ENCODE data around the gene INSIG1. TPM values are rescaled to one million over a fixed set of nuclear protein-coding genes. Genes with fewer than 3 reads are reported as not detected.

Gene INSIG1
- total and polyA plus RNA-seq, 4 donors: 118 to 219 (median 193) TPM

GRCh38 chr7:155267436-155267835, 30.2 kb upstream of the INSIG1 start:
- Histone ChIP-seq H3K27ac (ENCODE audit: low read depth in 1 of 2, low read length in 2 of 2) (no peak overlapping the region), H3K9ac (ENCODE audit: low read depth in 1 of 2, low read length in 2 of 2) (no peak overlapping the region), H3K27me3 (ENCODE audit: control insufficient read depth in 4 of 4, insufficient read depth in 4 of 4, low read length in 3 of 4) (no peaks in the 10 kb centered on the region), H3K9me3 (ENCODE audit: control insufficient read depth in 4 of 4, low read length in 3 of 4) (no peaks in the 10 kb centered on the region), H3K4me3 (ENCODE audit: low read depth in 1 of 3, low read length in 3 of 3) (no peak overlapping the region), H3K4me1 (ENCODE audit: control insufficient read depth in 4 of 4, insufficient read depth in 4 of 4, low read length in 3 of 4) (peaks cover 2 to 17% (median 7%) of the 10 kb centered on the region in 4 donors), H3K36me3 (ENCODE audit: control insufficient read depth in 4 of 4, insufficient read depth in 3 of 4, low read depth in 1 of 4, low read length in 3 of 4) (no peaks in the 10 kb centered on the region)
- WGBS: 95% methylated on average over 23 of the region's 23 CpGs
- no peak for DNase-seq (ENCODE audit: low spot score)
- no peak for TF ChIP-seq HNF4A (conservative IDR thresholded peaks at IDR 0.05)
- no peak for TF ChIP-seq CTCF (IDR thresholded peaks at IDR 0.05; ENCODE audit: low read depth, low read length, missing input control)
- no peak for TF ChIP-seq FOXA2 (IDR thresholded peaks at IDR 0.05)
- TF ChIP-seq GABPA (IDR thresholded peaks at IDR 0.05 in 1 of 2, conservative IDR thresholded peaks at IDR 0.05 in 1 of 2): no peak
- TF ChIP-seq, protein P1, sequence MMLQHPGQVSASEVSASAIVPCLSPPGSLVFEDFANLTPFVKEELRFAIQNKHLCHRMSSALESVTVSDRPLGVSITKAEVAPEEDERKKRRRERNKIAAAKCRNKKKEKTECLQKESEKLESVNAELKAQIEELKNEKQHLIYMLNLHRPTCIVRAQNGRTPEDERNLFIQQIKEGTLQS (IDR thresholded peaks at IDR 0.05): no peak
- TF ChIP-seq TAF1 (conservative IDR thresholded peaks at IDR 0.05): no peak

DNA sequence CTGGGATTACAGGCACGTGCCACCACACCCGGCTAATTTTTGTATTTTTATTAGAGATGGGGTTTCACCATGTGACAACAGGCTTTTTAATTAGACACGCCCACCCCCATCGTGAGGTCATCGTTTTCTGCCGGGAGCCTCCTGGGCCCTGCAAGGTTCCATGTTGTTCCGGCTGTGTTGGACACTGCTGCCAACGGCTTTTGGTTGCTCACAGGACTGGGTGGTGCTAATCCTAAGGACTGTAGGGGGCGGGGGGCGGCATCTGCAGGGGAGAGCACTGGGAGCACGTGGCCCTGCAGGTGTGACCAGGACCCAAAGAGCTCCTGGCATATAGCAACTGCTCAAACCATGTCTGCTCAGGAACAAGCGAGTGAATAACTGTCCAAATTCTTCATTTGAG, 29.5 kb upstream of the INSIG1 start:
- Histone ChIP-seq H3K9ac (ENCODE audit: low read depth in 1 of 2, low read length in 2 of 2) (no peak overlapping the region), H3K27me3 (ENCODE audit: control insufficient read depth in 4 of 4, insufficient read depth in 4 of 4, low read length in 3 of 4) (no peaks in the 10 kb centered on the region), H3K9me3 (ENCODE audit: control insufficient read depth in 4 of 4, low read length in 3 of 4) (no peaks in the 10 kb centered on the region), H3K4me3 (ENCODE audit: low read depth in 1 of 3, low read length in 3 of 3) (no peak overlapping the region), H3K36me3 (ENCODE audit: control insufficient read depth in 4 of 4, insufficient read depth in 3 of 4, low read depth in 1 of 4, low read length in 3 of 4) (no peaks in the 10 kb centered on the region), H3K27ac (ENCODE audit: low read depth in 1 of 2, low read length in 2 of 2) (no peak overlapping the region), H3K4me1 (ENCODE audit: control insufficient read depth in 4 of 4, insufficient read depth in 4 of 4, low read length in 3 of 4) (peaks cover 4 to 22% (median 10%) of the 10 kb centered on the region in 4 donors)
- no peak for DNase-seq (ENCODE audit: low spot score)
- TF ChIP-seq, protein P1 (IDR thresholded peaks at IDR 0.05): no peak
- no peak for TF ChIP-seq ZBTB33 (IDR thresholded peaks at IDR 0.05)
- no peak for TF ChIP-seq TAF1 (conservative IDR thresholded peaks at IDR 0.05)
- TF ChIP-seq GABPA (IDR thresholded peaks at IDR 0.05 in 1 of 2, conservative IDR thresholded peaks at IDR 0.05 in 1 of 2): no peak
- WGBS: 95% methylated on average over 12 of the region's 12 CpGs

GRCh38 chr7:155268921-155269650, 28.6 kb upstream of the INSIG1 start:
- H3K9me3 ChIP-seq (ENCODE audit: control insufficient read depth in 4 of 4, low read length in 3 of 4): no peaks in the 10 kb centered on the region
- TF ChIP-seq FOXA2 (IDR thresholded peaks at IDR 0.05) (no peak), NR2F2 (IDR thresholded peaks at IDR 0.05) (no peak), CTCF (IDR thresholded peaks at IDR 0.05; ENCODE audit: low read depth, low read length, missing input control) (no peak), EGR1 (IDR thresholded peaks at IDR 0.05; ENCODE audit: low read depth in 2 of 2) (no peak), GABPA (IDR thresholded peaks at IDR 0.05 in 1 of 2, conservative IDR thresholded peaks at IDR 0.05 in 1 of 2) (no peak)
- TF ChIP-seq, protein P1 (IDR thresholded peaks at IDR 0.05): no peak
- no peaks in the 10 kb centered on the region for H3K36me3 ChIP-seq (ENCODE audit: control insufficient read depth in 4 of 4, insufficient read depth in 3 of 4, low read depth in 1 of 4, low read length in 3 of 4)
- H3K27me3 ChIP-seq (ENCODE audit: control insufficient read depth in 4 of 4, insufficient read depth in 4 of 4, low read length in 3 of 4): no peaks in the 10 kb centered on the region
- no peak overlapping the region for H3K4me3 ChIP-seq (ENCODE audit: low read depth in 1 of 3, low read length in 3 of 3)
- peak overlapping the region in 1 of 2 donors; percentile 67 for H3K27ac ChIP-seq (ENCODE audit: low read depth in 1 of 2, low read length in 2 of 2)
- no peak overlapping the region for H3K9ac ChIP-seq (ENCODE audit: low read depth in 1 of 2, low read length in 2 of 2)
- H3K4me1 ChIP-seq (ENCODE audit: control insufficient read depth in 4 of 4, insufficient read depth in 4 of 4, low read length in 3 of 4): peaks cover 7 to 29% (median 18%) of the 10 kb centered on the region in 4 donors
- DNase-seq (ENCODE audit: low spot score): no peak
- 92% methylated on average over 6 of the region's 6 CpGs for WGBS

Data from liver (tissue), 9 donors.